Ovary (tissue), 10 donors: ENCODE data around the gene GBF1. TPM values are rescaled to one million over a fixed set of nuclear protein-coding genes. Genes with fewer than 3 reads are reported as not detected.

ENCODE experiments used
- DNase-seq, 5 donors: peaks; one replicate each; pipeline ENCODE4 v3.0.0-alpha.2; 2019 to 2020
- H3K27ac ChIP-seq, 2 donors: fragments of 200-600 bp; one replicate each; pipeline versions ENCODE4 v1.5.1 to v1.8.0; 2019 to 2022
- H3K27me3 ChIP-seq: fragments of 200-600 bp; one replicate; pipeline ENCODE4 v1.8.0; 2022
- H3K36me3 ChIP-seq: fragments of 200-600 bp; sonication (generic); one replicate; pipeline ENCODE4 v1.5.1; 2019
- H3K4me1 ChIP-seq: one replicate; pipeline ENCODE4 v1.8.1; 2013; ENCODE audit warnings: mild to moderate bottlenecking, moderate library complexity; ENCODE audit not compliant: insufficient read depth
- H3K4me3 ChIP-seq: fragments of 200-600 bp; sonication (generic); one replicate; pipeline ENCODE4 v1.5.1; 2017
- H3K9me3 ChIP-seq, 2 donors: fragments of 200-600 bp in 1 of 2; sonication (generic) in 1 of 2; one replicate each; pipeline versions ENCODE4 v1.5.1 to v1.8.1; 2013 to 2019; ENCODE audit warnings: mild to moderate bottlenecking in 1 of 2, moderate library complexity in 1 of 2
- EP300 ChIP-seq: sonication (generic); formaldehyde crosslinking; IDR thresholded peaks from one replicate; pipeline ENCODE4 v1.6.1; 2017; ENCODE audit warnings: antibody characterized with exemption
- POLR2A ChIP-seq: fragments of 450-650 bp; IDR thresholded peaks from one replicate; pipeline ENCODE4 v1.6.1; 2017; ENCODE audit warnings: antibody characterized with exemption, mild to moderate bottlenecking, moderate library complexity
- WGBS, 3 donors: extraction: QIAGEN DNeasy Blood & Tissue Kit in 1 of 3; methylation state at CpG; one replicate each; pipeline versions ENCODE4 v1.1.5 to v1.1.7; 2013 to 2017; 5-methylcytosine and 5-hydroxymethylcytosine counted together
- intact Hi-C, 4 donors: fragments of 100-400 bp; cut with DNase I; formaldehyde crosslinking; loops; one replicate each; pipeline versions ENCODE4 v1.11.0 to v1.15.1; 2022 to 2023
- long read RNA-seq, 3 donors: library from polyadenylated mRNA in 2 of 3; unstranded in 2 of 3; transcript quantifications; one replicate each; pipeline ENCODE4 v2.0.0 and lab custom pipeline, GENCODE V29; 2021 to 2026
- polyA plus RNA-seq, 2 donors: library from polyadenylated mRNA; stranded (reverse); fragments of 200-250 nt in 1 of 2; fragments of 350-450 nt in 1 of 2; fragmentation: Illumina TruSeq in 1 of 2; extraction: RNeasy Lipid Tissue Mini Kit (QIAGEN cat#74804) in 1 of 2; gene quantifications; one replicate each; pipeline ENCODE4 v1.2.3, GENCODE V29; 2013 to 2014
- total RNA-seq, 7 donors: library from RNA; depleted of rRNA in 2 of 7; stranded (reverse); fragments of >200 nt in 2 of 7; fragmentation: NEBNext Ultra II Directional in 3 of 7; extraction: Animal tissue kit (Norgen Biotek cat#: 25700) in 3 of 7; gene quantifications; one replicate each; pipeline versions ENCODE4 v1.1.0 to v1.2.4, GENCODE V29; 2016 to 2023
- TF ChIP-seq, protein P1 (sequence below), 3 donors: fragments of 450-650 bp in 2 of 3; fragments of 200-600 bp in 1 of 3; IDR thresholded peaks; one replicate each; pipeline versions ENCODE4 v1.5.1 to v1.8.0; 2016 to 2022; ENCODE audit warnings: antibody characterized with exemption in 3 of 3, mild to moderate bottlenecking in 1 of 3
- donor health status: DM: no; HTN: no; CAD: no; lungs with moderate emphysema.
- donor health status: DM: no; HTN: no; CAD: no.
- donor health status: Bipolar disorder and iron deficiency.
- donor health status: DM: yes; HTN: yes; CAD: no.
- donor health status: DM: no; HTN: no; CAD: no.
- donor health status: DM: yes; HTN: yes; CAD: no.

The GBF1 gene
- total RNA-seq (10 to 100 TPM; 14.1 to 43.2 (median 34.4) TPM), polyA plus RNA-seq (10 to 100 TPM; 13.2 to 34.6 TPM)
- long read RNA-seq, donor 1, partial matches to known transcripts, result 62 of 89 reads
- long read RNA-seq, donor 1, other reads (novel, unspliced or antisense), result 27 of 89 reads
- long read RNA-seq, donor 2, full-length matches to known transcripts, result 1 of 7 reads
- long read RNA-seq, donor 2, partial matches to known transcripts, result 6 of 7 reads
- long read RNA-seq, donor 2, other reads (novel, unspliced or antisense), result 0 of 7 reads
- long read RNA-seq, donor 3, full-length matches to known transcripts, result 3 of 59 reads
- long read RNA-seq, donor 3, partial matches to known transcripts, result 40 of 59 reads
- long read RNA-seq, donor 3, other reads (novel, unspliced or antisense), result 16 of 59 reads

- peaks cover 15% of the 10 kb centered on the region for H3K4me1 ChIP-seq
Measured at GRCh38 chr10:102245082-102245931, at the start of gene GBF1. GBF1 (plus strand) TSS chr10:102245532; CDS start chr10:102258939, 13,407 bp downstream.

DNA sequence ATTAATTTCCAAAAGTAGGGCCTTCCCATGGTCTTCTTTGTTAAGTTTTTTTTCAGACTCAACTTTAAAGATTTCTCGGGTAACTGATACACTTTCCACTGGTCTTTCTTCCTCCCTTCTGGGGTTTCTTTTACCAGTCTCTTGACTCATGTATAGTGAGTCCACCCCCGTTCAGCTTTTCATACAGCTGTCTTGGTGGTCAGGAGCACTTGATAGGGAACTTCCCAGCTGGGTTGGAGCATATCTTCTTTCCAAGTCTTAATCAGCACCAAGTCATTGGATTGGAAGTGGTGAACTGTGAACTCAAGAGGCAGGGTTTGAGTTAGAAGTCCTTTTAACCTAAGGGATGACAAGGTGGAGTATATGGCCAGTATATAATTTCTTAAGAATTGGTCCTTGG is 48.4 kb upstream of the GBF1 start:
- H3K4me3 ChIP-seq, result no peak overlapping the region
- no peaks in the 10 kb centered on the region for H3K4me1 ChIP-seq
- intact Hi-C loops, result no loop called here
- 62 to 74% (median 70%) methylated on average over 2 of the region's 2 CpGs for whole genome bisulfite sequencing, 3 donors
- no peaks in the 10 kb centered on the region for H3K27me3 ChIP-seq
- TF ChIP-seq POLR2A, result no peak
- TF ChIP-seq, protein P1, sequence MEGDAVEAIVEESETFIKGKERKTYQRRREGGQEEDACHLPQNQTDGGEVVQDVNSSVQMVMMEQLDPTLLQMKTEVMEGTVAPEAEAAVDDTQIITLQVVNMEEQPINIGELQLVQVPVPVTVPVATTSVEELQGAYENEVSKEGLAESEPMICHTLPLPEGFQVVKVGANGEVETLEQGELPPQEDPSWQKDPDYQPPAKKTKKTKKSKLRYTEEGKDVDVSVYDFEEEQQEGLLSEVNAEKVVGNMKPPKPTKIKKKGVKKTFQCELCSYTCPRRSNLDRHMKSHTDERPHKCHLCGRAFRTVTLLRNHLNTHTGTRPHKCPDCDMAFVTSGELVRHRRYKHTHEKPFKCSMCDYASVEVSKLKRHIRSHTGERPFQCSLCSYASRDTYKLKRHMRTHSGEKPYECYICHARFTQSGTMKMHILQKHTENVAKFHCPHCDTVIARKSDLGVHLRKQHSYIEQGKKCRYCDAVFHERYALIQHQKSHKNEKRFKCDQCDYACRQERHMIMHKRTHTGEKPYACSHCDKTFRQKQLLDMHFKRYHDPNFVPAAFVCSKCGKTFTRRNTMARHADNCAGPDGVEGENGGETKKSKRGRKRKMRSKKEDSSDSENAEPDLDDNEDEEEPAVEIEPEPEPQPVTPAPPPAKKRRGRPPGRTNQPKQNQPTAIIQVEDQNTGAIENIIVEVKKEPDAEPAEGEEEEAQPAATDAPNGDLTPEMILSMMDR (IDR thresholded peaks at IDR 0.05), result no peak
- TF ChIP-seq EP300, result no peak
- H3K27ac ChIP-seq, result no peak overlapping the region
- H3K36me3 ChIP-seq, result no peaks in the 10 kb centered on the region
- no peak for DNase-seq
- no peaks in the 10 kb centered on the region for H3K9me3 ChIP-seq

More at GRCh38 chr10:102245082-102245931, at the start of gene GBF1:
- no peaks in the 10 kb centered on the region for H3K27me3 ChIP-seq
- no peaks in the 10 kb centered on the region for H3K9me3 ChIP-seq
- H3K36me3 ChIP-seq, result no peaks in the 10 kb centered on the region
- TF ChIP-seq, protein P1 (IDR thresholded peaks at IDR 0.05), result peak in 1 of 3 donors; percentile 24
- no peak for TF ChIP-seq EP300
- peak; percentile 95 for TF ChIP-seq POLR2A
- peak within 1 kb of the TSS; percentile 90 for H3K4me3 ChIP-seq
- DNase-seq, result peak; percentile 86 to 93 (median 88)
- 0 to 1% (median 0%) methylated on average over 45 to 47 of the region's 47 CpGs for WGBS, 3 donors
- H3K27ac ChIP-seq, result peak within 1 kb of the TSS; percentile 8 to 65
- intact Hi-C loops, result no loop called here

DNA sequence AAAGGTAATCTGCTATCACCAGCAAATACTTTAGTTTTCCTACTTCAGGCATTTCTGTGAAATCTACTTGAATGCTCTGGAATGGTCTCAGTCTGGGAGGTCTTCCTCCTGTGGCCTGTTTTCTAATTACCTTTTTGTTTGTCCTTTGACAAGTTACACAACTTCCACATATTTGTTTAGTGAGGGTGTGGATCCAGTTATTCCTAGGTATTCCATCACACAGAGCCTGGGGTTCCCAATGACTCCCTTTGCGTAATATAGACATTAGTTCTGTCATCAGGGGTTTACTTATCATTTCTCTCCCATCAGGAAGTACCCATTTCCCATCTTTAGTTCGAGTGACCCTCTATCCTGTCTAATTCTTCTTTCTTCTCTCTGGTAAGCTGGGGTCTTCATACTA is 47.3 kb upstream of the GBF1 start:
- Histone ChIP-seq H3K27ac (no peak overlapping the region), H3K4me3 (no peak overlapping the region), H3K27me3 (no peaks in the 10 kb centered on the region), H3K36me3 (no peaks in the 10 kb centered on the region), H3K4me1 (no peaks in the 10 kb centered on the region), H3K9me3 (no peaks in the 10 kb centered on the region)
- WGBS, 3 donors, result 67 to 71% (median 70%) methylated on average over 2 of the region's 2 CpGs
- no peak for DNase-seq
- intact Hi-C loops, result no loop called here
- TF ChIP-seq, protein P1 (IDR thresholded peaks at IDR 0.05), result no peak
- TF ChIP-seq POLR2A (no peak), EP300 (no peak)

DNA sequence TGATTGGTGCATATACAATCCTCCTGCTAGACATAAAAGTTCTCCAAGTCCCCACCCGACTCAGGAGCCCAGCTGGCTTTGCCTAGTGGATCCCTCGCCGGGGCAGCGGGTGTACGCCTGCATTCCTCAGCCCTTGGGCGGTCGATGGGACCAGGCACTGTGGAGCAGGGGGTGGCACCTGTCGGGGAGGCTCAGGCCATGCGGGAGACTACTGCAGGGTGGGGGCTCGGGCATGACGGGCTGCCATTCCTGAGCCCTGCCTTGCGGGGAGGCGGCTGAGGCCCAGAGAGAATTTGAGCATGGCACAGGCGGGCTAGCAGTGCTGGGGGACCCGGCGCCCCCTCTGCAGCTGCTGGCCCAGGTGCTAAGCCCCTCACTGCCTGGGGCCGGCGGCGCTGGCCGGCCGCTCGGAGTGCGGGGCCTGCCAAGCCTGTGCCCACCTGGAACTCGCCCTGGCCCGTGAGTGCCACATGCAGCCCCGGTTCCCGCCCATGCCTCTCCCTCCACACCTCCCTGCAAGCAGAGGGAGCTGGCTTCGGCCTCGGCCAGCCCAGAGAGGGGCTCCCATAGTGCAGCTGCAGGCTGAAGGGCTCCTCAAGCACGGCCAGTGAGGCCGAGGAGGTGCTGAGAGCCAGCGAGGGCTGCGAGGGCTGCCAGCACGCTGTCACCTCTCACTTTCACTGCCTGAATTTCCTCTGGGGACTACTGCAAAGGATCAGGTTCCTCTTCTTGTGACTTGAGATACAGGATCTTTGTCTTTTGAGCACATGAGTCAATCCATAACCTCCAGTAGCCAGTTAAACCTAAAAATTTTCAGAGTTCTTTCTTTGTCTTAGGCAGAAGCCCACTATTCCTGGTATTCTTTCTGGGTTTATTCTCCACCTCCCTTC is 44.3 kb upstream of the GBF1 start:
- no peaks in the 10 kb centered on the region for H3K36me3 ChIP-seq
- no peak overlapping the region for H3K4me3 ChIP-seq
- no peaks in the 10 kb centered on the region for H3K4me1 ChIP-seq
- H3K9me3 ChIP-seq, result peaks cover 0 to 5% of the 10 kb centered on the region in 2 donors
- no peak for DNase-seq
- no peak overlapping the region for H3K27ac ChIP-seq
- intact Hi-C loops, result no loop called here
- no peaks in the 10 kb centered on the region for H3K27me3 ChIP-seq
- WGBS, 3 donors, result 85 to 91% (median 88%) methylated on average over 33 to 34 of the region's 34 CpGs
- TF ChIP-seq EP300 (no peak), POLR2A (no peak)
- TF ChIP-seq, protein P1 (IDR thresholded peaks at IDR 0.05), result no peak
